Measurements from ENCODE around the gene DAAM2.

Gene DAAM2

DNA sequence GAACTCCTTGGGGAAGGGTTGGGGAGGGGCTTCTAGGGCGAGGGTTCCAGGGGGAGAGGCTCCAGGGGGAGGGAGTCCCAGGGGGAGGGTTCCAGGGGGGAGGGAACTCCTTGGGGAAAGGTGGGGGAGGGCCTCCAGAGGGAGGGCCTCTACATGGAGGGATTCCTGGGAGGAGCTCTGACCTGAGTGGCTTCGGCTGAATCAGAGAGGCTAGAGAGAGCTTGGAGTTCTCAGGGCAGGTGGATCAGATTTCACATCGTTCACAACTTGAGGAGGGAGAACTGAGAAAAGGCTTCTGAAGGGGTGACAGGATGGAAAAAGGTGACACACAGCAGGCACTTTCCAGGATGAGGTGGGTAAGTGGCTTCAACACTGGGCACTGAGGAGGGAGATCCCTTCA, 49.1 kb downstream of the DAAM2 start:
- Mint-ChIP-seq H3K9me3 (no peaks in the 10 kb centered on the region), H3K4me1 (ENCODE audit: low read depth) (no peaks in the 10 kb centered on the region), H3K36me3 (ENCODE audit: low read depth) (no peaks in the 10 kb centered on the region), H3K27ac (no peak overlapping the region), H3K4me3 (no peak overlapping the region), H3K27me3 (peaks cover 15% of the 10 kb centered on the region)

DNA sequence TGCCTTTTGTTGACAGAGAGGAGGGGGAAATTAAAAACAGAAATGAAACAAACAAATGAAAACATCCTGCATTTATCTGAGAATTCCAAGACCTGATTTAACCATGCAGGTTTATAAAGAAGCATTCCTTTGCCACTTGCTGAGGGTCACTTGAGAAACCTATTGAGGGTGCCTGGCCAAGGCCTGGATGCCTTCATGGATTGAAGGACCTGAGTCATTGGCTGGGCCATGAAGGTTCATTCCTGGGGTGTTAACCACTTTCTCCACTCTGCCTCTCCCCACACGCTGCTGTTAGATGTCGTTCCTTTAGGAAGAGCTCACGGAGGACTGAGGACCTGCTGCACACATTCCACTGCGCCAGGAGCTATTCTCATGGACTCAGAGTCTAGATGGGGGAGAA, 49.7 kb downstream of the DAAM2 start:
- H3K36me3 Mint-ChIP-seq (ENCODE audit: low read depth): no peaks in the 10 kb centered on the region

DNA sequence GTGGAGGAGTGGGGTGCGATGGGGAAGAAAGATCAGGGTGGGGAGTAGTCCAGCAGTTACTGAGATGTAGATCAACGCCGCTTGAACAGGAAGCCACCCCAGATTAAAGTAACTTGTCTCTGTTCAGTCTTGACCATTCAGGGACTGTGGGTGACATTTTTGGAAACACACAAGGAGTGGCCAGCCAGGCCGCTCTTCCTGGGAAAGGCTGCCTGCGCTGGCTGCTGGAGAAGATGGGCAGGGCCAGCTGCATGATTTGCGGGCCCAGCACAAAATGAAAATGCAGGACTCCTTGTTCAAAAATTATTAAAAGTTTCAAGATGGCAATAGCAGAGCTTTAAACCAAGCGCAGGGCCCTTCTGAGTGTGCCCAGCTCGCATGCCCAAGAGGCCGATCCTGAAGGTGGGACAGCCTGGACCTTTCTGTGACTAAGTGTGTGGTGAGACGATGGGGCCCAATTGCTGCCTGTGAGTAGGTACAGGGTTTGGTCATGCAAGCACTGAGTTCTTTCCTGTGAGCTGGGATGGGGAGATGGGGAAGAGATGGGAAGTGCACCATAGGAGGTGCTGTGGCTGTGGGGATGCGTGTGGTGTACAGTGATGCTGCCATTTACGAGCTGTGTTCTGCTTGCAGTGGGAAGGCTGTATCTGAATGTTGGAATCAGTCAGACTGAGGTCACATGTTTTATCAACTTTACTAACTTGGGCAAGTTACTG, 51.3 kb downstream of the DAAM2 start:
- no peak overlapping the region for H3K4me3 Mint-ChIP-seq
- H3K9me3 Mint-ChIP-seq: no peaks in the 10 kb centered on the region
- no peaks in the 10 kb centered on the region for H3K4me1 Mint-ChIP-seq (ENCODE audit: low read depth)
- no peaks in the 10 kb centered on the region for H3K36me3 Mint-ChIP-seq (ENCODE audit: low read depth)
- H3K27ac Mint-ChIP-seq: no peak overlapping the region
- H3K27me3 Mint-ChIP-seq: peaks cover 8% of the 10 kb centered on the region

More for the DNA sequence above, 49.7 kb downstream of the DAAM2 start:
- Mint-ChIP-seq H3K27ac (no peak overlapping the region), H3K9me3 (no peaks in the 10 kb centered on the region), H3K4me1 (ENCODE audit: low read depth) (no peaks in the 10 kb centered on the region), H3K27me3 (peaks cover 15% of the 10 kb centered on the region), H3K4me3 (no peak overlapping the region)

DNA sequence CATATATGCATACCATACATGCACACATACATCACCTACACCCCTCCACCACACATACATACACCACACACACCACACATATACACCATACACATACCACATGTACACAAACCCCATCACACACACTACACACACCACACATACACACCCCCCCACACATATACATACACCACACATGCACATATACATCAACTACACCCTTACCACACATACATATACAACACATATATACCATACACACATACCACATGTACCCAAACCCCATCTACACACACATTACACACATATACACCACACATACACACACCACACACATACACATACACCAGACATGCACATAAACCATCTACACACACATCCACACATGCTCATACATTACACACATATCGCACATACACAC, 52.7 kb downstream of the DAAM2 start:
- no peaks in the 10 kb centered on the region for H3K9me3 Mint-ChIP-seq
- no peaks in the 10 kb centered on the region for H3K36me3 Mint-ChIP-seq (ENCODE audit: low read depth)
- H3K4me3 Mint-ChIP-seq: no peak overlapping the region
- H3K27ac Mint-ChIP-seq: no peak overlapping the region
- H3K27me3 Mint-ChIP-seq: no peaks in the 10 kb centered on the region
- H3K4me1 Mint-ChIP-seq (ENCODE audit: low read depth): no peaks in the 10 kb centered on the region

DNA sequence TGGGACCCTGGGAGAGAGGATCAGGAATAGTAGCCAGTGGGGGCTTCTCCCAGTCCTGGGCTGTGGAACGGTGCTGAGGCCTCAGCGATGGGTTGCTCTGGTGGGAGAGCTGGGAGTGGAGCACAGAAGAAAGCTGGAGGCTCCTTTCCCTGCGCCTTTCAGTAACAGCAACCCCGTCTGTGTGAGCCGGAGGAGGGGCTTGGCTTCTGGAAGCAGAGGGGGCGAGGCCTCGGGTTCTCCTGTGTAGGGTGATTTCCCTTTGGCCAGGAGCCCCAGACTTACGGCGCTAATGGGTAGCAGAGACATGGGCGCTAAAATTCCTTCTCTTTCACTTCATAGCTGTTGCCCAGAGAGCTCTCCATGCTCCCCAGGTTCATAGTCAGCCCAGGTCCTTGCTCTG, 55.0 kb downstream of the DAAM2 start:
- Mint-ChIP-seq H3K36me3 (ENCODE audit: low read depth) (no peaks in the 10 kb centered on the region), H3K9me3 (no peaks in the 10 kb centered on the region), H3K4me1 (ENCODE audit: low read depth) (no peaks in the 10 kb centered on the region), H3K4me3 (no peak overlapping the region), H3K27ac (no peak overlapping the region), H3K27me3 (no peaks in the 10 kb centered on the region)

DNA sequence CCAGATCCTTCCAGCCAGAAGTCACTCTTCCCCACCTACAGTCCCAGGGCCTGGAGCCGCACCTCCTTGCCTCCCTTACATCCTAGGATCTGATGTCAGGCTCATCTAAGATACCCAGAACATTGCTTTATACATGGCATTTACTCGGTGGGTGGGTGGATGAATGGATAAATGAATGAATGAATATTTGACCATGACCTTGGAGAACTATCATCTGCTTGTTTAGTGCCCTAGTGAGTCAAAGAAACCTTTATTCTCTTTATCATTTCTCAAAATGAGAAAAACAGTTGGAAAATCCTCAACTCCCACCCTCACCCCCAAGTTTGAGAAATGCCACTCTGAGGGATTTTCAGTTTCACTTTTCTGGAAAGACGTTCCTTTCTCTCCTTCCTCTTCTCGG, 56.0 kb downstream of the DAAM2 start:
- Mint-ChIP-seq H3K4me1 (ENCODE audit: low read depth) (no peaks in the 10 kb centered on the region), H3K36me3 (ENCODE audit: low read depth) (no peaks in the 10 kb centered on the region), H3K9me3 (no peaks in the 10 kb centered on the region), H3K27me3 (no peaks in the 10 kb centered on the region), H3K4me3 (no peak overlapping the region), H3K27ac (no peak overlapping the region)

DNA sequence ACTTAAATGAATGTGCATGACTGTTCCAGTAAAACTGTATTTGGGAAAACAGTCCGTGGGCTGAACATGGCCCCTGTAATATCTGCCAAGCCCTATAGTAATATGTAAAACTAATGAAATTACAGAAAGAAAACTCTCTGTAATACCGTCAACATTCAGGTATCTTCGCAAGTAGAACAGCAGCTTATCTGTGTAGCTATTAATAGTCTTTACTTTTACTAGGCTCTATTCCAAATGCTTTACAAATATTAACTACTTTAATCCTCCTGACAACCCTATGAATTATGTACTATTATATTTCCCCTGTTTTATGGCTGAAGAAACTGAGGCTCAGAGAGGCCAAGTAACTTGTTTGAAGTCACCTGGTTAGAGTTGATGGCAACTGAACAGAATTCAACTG, 57.1 kb downstream of the DAAM2 start:
- no peaks in the 10 kb centered on the region for H3K27me3 Mint-ChIP-seq
- H3K36me3 Mint-ChIP-seq (ENCODE audit: low read depth): no peaks in the 10 kb centered on the region
- no peak overlapping the region for H3K4me3 Mint-ChIP-seq
- no peaks in the 10 kb centered on the region for H3K9me3 Mint-ChIP-seq
- H3K4me1 Mint-ChIP-seq (ENCODE audit: low read depth): no peaks in the 10 kb centered on the region
- H3K27ac Mint-ChIP-seq: no peak overlapping the region

DNA sequence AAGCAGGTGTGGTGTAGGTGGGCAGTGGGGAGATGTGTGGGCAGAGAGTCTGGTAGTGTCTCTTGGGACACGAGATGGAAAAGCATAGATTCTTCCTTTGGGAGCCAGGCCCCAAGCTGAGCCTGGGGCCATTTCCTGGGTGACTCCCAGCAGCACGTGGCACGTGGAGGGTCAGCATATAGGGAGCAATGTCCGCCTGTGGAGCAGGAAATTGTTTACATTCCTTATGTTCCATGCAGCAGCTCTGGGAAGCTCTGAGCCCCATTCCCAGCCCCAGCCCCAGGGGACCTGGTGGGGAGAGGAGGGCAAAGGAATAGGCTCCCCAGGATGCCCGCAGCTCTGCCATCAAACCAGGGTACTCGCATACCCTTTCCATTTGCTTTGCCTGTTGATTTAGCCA, 57.6 kb downstream of the DAAM2 start:
- Mint-ChIP-seq H3K36me3 (ENCODE audit: low read depth) (no peaks in the 10 kb centered on the region), H3K27ac (no peak overlapping the region), H3K4me1 (ENCODE audit: low read depth) (no peaks in the 10 kb centered on the region), H3K9me3 (no peaks in the 10 kb centered on the region), H3K4me3 (no peak overlapping the region), H3K27me3 (no peaks in the 10 kb centered on the region)

DNA sequence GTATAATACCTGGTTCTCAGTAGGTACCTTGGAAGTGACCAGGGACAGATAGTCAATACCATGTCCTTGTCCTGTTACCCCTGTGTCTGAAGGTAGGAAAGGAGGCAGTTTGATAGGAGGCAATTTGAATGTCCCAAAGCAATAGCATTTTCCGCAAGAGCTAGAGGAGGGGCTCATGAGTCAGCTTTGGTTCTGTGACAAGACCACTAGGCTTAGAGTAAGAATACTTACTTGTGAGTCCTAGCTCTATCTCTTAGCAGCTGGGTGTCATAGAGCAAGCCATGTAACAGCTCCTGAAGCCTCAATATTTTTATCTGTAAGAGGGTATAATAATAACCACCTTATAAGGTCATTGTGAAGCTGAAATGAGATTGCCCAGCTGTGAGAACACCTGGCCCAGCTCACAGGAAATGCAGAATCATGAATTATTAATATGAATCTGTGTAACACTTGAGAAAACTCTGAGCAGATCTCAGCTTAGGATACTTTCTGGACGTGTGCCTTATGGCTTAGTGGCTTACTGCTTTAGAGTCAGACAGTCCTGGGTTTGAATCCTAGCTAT, 58.6 kb downstream of the DAAM2 start:
- Mint-ChIP-seq H3K4me3 (no peak overlapping the region), H3K9me3 (no peaks in the 10 kb centered on the region), H3K4me1 (ENCODE audit: low read depth) (no peaks in the 10 kb centered on the region), H3K27ac (no peak overlapping the region), H3K27me3 (peaks cover 4% of the 10 kb centered on the region), H3K36me3 (ENCODE audit: low read depth) (no peaks in the 10 kb centered on the region)

DNA sequence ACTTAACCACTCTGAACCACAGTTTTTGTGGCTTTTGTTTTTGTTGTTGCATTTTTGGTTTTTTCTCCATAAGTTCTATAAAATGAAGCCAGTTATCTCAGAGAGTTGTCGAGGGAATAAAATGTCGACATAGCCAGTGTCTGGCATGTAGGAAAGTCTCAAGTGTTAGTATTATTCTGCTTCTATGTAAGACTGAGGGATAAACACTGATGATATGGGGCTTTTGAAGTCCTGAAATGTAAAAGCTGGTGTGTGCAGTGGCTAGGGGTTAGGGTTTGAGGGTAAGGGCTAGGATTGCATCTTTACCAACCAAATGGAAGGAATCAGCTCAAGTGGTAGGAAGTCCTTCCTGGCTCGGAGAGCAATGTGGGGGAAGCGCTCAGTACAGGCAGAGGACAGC, 59.2 kb downstream of the DAAM2 start:
- Mint-ChIP-seq H3K9me3 (no peaks in the 10 kb centered on the region), H3K27ac (no peak overlapping the region), H3K4me3 (no peak overlapping the region)

DNA sequence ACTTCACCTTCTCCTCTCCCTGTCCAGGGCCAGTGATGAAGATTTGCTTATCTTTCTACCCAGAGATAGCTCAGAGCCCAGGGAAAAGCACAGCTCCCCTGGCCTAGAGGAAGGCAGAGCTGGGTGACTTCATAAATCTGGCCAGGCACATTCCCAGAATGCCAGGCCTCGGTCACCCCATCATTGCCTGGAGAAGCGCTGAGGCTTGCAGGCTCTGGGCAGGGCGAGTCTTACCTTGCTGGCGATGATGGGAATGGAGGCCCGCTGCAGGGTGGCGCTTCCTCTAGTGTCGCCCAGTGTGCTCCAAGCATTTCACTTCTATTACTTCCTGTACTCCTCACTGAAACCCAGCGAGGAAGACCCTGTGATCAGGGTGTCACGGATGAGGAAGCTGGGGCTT, 60.1 kb downstream of the DAAM2 start:
- H3K4me3 Mint-ChIP-seq: no peak overlapping the region
- no peaks in the 10 kb centered on the region for H3K4me1 Mint-ChIP-seq (ENCODE audit: low read depth)
- H3K27me3 Mint-ChIP-seq: peaks cover 4% of the 10 kb centered on the region
- H3K27ac Mint-ChIP-seq: no peak overlapping the region
- no peaks in the 10 kb centered on the region for H3K36me3 Mint-ChIP-seq (ENCODE audit: low read depth)
- no peaks in the 10 kb centered on the region for H3K9me3 Mint-ChIP-seq

More for the DNA sequence above, 59.2 kb downstream of the DAAM2 start:
- Mint-ChIP-seq H3K36me3 (ENCODE audit: low read depth) (no peaks in the 10 kb centered on the region), H3K4me1 (ENCODE audit: low read depth) (no peaks in the 10 kb centered on the region), H3K27me3 (peaks cover 4% of the 10 kb centered on the region)

DNA sequence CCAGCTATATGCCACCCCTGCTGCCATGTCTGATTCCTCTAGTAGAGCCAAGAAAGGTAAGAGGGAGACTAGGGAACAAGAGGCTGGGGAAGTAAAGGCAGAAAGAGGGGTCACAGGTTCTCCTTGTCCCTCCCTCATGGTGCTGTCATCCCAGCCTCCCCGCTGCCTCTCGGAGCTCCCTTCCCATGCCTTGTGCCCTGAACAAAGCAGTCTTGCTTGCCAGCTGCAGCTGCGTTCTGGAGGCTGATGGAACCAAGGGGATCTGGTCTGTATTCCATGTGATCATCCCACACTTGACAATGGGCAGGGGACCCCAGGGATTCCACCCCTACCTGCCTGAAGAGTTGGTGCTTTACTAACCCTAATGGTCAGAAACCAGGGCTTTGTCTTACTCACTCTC, 61.4 kb downstream of the DAAM2 start:
- H3K27ac Mint-ChIP-seq: no peak overlapping the region
- no peaks in the 10 kb centered on the region for H3K36me3 Mint-ChIP-seq (ENCODE audit: low read depth)
- H3K4me3 Mint-ChIP-seq: no peak overlapping the region
- H3K27me3 Mint-ChIP-seq: peaks cover 4% of the 10 kb centered on the region
- H3K9me3 Mint-ChIP-seq: no peaks in the 10 kb centered on the region
- H3K4me1 Mint-ChIP-seq (ENCODE audit: low read depth): no peaks in the 10 kb centered on the region

DNA sequence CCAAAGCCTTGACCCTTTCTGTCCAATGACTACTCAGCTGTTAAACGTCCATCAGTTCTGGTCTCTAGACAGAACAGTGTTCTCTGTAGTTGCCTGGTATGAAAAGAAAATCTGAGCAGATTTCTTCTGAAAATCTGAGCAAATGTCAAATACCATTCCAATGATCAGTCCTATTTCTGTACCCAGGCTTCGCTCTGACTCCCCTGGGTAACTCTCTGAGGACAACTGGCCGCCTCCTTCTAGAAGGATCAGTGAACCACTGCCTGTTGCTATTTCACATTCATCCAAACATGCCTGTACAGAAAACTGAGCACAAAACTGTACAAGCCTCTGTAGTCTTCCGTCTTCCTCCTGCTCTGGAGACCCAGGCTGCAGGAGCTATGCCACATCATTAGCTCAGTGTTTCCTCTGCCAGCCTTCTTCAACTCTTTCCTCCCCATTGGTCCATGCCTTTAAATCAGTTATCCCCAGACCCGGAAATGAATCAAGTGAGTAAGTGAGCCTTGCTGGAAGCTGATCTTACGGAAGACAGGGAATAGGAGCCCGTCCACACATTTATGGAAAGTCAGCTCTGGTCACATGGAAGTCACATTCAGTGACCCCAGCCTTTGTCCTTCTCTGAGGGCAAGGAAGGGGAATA, 63.3 kb downstream of the DAAM2 start:
- Mint-ChIP-seq H3K9me3 (no peaks in the 10 kb centered on the region), H3K4me1 (ENCODE audit: low read depth) (no peaks in the 10 kb centered on the region), H3K36me3 (ENCODE audit: low read depth) (no peaks in the 10 kb centered on the region), H3K4me3 (no peak overlapping the region), H3K27ac (no peak overlapping the region), H3K27me3 (peaks cover 4% of the 10 kb centered on the region)

DNA sequence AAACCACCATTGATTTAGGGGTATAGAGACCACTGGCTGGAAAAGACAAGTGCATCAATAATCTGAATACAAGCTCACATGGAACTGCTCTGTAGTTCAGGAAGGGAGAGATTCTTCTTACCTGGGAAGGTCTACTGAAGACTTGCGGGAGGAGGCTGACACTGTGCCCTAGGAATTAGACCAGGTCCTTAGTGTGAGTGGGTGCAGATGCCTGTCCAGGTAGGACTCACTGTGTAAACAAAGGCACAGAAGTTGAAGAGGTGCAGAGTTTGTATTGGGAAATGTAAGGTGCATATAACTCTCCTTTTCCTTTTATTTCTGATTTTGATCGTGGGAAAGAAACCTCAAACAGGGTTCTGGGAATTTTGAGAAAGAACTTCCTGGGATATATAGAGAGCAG, 66.8 kb downstream of the DAAM2 start:
- no peaks in the 10 kb centered on the region for H3K36me3 Mint-ChIP-seq (ENCODE audit: low read depth)
- no peaks in the 10 kb centered on the region for H3K4me1 Mint-ChIP-seq (ENCODE audit: low read depth)
- H3K27me3 Mint-ChIP-seq: peaks cover 8% of the 10 kb centered on the region
- H3K4me3 Mint-ChIP-seq: no peak overlapping the region
- H3K9me3 Mint-ChIP-seq: no peaks in the 10 kb centered on the region
- H3K27ac Mint-ChIP-seq: no peak overlapping the region

DNA sequence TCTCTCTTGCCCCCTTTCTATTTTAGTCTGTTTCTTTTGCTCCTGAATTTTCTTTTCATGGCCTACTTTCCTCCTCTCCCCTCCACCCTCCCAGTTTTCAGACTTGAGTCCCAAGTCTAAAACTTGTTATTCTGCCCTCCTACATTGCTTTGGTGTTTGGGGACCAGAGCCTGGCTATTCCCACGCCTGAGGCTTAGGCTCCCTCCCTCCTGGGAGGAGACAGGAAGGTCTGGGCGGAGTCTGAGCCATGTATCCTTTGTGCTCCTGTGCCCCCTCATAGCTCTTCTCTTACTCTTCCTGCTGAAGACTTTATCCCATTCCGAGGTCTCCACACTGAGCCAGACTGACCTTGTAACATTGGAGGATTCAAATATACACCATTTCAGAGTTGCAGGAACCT, 69.5 kb downstream of the DAAM2 start:
- Mint-ChIP-seq H3K27ac (no peak overlapping the region), H3K4me3 (no peak overlapping the region), H3K9me3 (no peaks in the 10 kb centered on the region), H3K36me3 (ENCODE audit: low read depth) (no peaks in the 10 kb centered on the region), H3K27me3 (peaks cover 4% of the 10 kb centered on the region), H3K4me1 (ENCODE audit: low read depth) (no peaks in the 10 kb centered on the region)
